SK-N-SH treated with all-trans-retinoic acid at 6 μM for 48 hours (cell line): Measurements from ENCODE around the gene NFYC.

Experiments used
- ATAC-seq: fragments of 200-7000 bp; cut with Tn5 transposase; 3 replicates; pipeline ENCODE4 v1.9.1; 2020; ENCODE audit warnings: mild to moderate bottlenecking, moderate library complexity
- ARNTL ChIP-seq: fragments of 450-650 bp; formaldehyde crosslinking; IDR thresholded peaks from 2 replicates; pipeline ENCODE4 v1.5.0; 2020; ENCODE audit warnings: low read depth, mild to moderate bottlenecking, moderate library complexity, borderline replicate concordance
- BACH2 ChIP-seq: fragments of 250-450 bp; sonication (Bioruptor Pico); IDR thresholded peaks from 2 replicates; pipeline ENCODE4 v1.9.0; 2021; ENCODE audit warnings: mild to moderate bottlenecking, borderline replicate concordance
- CREB5 ChIP-seq: fragments of 250-450 bp; sonication (Bioruptor Pico); IDR thresholded peaks from 2 replicates; pipeline ENCODE4 v1.5.1; 2020; ENCODE audit warnings: low read depth, mild to moderate bottlenecking, moderate library complexity
- CSDC2 ChIP-seq: fragments of 250-450 bp; sonication (Bioruptor Pico); IDR thresholded peaks from 2 replicates; pipeline ENCODE4 v1.5.0; 2020; ENCODE audit warnings: mild to moderate bottlenecking, moderate library complexity
- CSRNP3 ChIP-seq: fragments of 250-450 bp; sonication (Bioruptor Pico); IDR thresholded peaks from 2 replicates; pipeline ENCODE4 v1.5.1; 2021; ENCODE audit warnings: mild to moderate bottlenecking, moderate library complexity
- ESRRG ChIP-seq: fragments of 250-450 bp; sonication (Bioruptor Pico); IDR thresholded peaks from 2 replicates; pipeline ENCODE4 v1.6.1; 2021; ENCODE audit warnings: mild to moderate bottlenecking
- GLIS3 ChIP-seq: fragments of 250-450 bp; sonication (Bioruptor Pico); IDR thresholded peaks from 2 replicates; pipeline ENCODE4 v1.5.0; 2020; ENCODE audit warnings: mild to moderate bottlenecking, moderate library complexity
- ISL1 ChIP-seq: fragments of 250-450 bp; sonication (Bioruptor Pico); IDR thresholded peaks from 2 replicates; pipeline ENCODE4 v2.1.2; 2022; ENCODE audit warnings: mild to moderate bottlenecking, moderate library complexity
- OSR1 ChIP-seq: fragments of 250-450 bp; sonication (Bioruptor Pico); IDR thresholded peaks from 2 replicates; pipeline ENCODE4 v1.8.0; 2022; ENCODE audit warnings: moderate library complexity, mild to moderate bottlenecking, inconsistent platforms
- PATZ1 ChIP-seq: fragments of 250-450 bp; sonication (Bioruptor Pico); IDR thresholded peaks from 2 replicates; pipeline ENCODE4 v1.8.0; 2020; ENCODE audit warnings: mild to moderate bottlenecking, moderate library complexity, borderline replicate concordance
- POU6F1 ChIP-seq: fragments of 250-450 bp; sonication (Bioruptor Pico); IDR thresholded peaks from 2 replicates; pipeline ENCODE4 v1.8.0; 2021; ENCODE audit warnings: low read depth, mild to moderate bottlenecking, moderate library complexity, borderline replicate concordance
- PPARA ChIP-seq: fragments of 250-450 bp; sonication (Bioruptor Pico); IDR thresholded peaks from 2 replicates; pipeline ENCODE4 v1.5.0; 2020; ENCODE audit warnings: mild to moderate bottlenecking, borderline replicate concordance
- RARB ChIP-seq: fragments of 250-450 bp; sonication (Bioruptor Pico); IDR thresholded peaks from 2 replicates; pipeline ENCODE4 v1.8.0; 2021; ENCODE audit warnings: mild to moderate bottlenecking, moderate library complexity
- SNAI2 ChIP-seq: fragments of 250-450 bp; sonication (Bioruptor Pico); IDR thresholded peaks from 2 replicates; pipeline ENCODE4 v1.5.0; 2020; ENCODE audit warnings: mild to moderate bottlenecking, moderate library complexity
- TOX ChIP-seq: fragments of 250-450 bp; sonication (Bioruptor Pico); IDR thresholded peaks from 2 replicates; pipeline ENCODE4 v1.8.0; 2021; ENCODE audit warnings: mild to moderate bottlenecking, moderate library complexity, borderline replicate concordance
- TSHZ2 ChIP-seq: fragments of 250-450 bp; sonication (Bioruptor Pico); IDR thresholded peaks from 2 replicates; pipeline ENCODE4 v1.5.0; 2020; ENCODE audit warnings: mild to moderate bottlenecking, moderate library complexity
- ZC3H10 ChIP-seq: fragments of 250-450 bp; sonication (Bioruptor Pico); IDR thresholded peaks from 2 replicates; pipeline ENCODE4 v1.5.1; 2021; ENCODE audit warnings: mild to moderate bottlenecking, moderate library complexity
- ZFP3 ChIP-seq: fragments of 250-450 bp; sonication (Bioruptor Pico); IDR thresholded peaks from 2 replicates; pipeline ENCODE4 v1.5.0; 2020; ENCODE audit warnings: mild to moderate bottlenecking, moderate library complexity
- ZFP30 ChIP-seq: fragments of 450-650 bp; formaldehyde crosslinking; IDR thresholded peaks from 2 replicates; pipeline ENCODE4 v1.5.0; 2022; ENCODE audit warnings: mild to moderate bottlenecking, moderate library complexity
- ZNF565 ChIP-seq: fragments of 450-650 bp; formaldehyde crosslinking; conservative IDR thresholded peaks from 2 replicates; pipeline ENCODE4 v1.5.0; 2020; ENCODE audit warnings: low read depth, mild to moderate bottlenecking, moderate library complexity
- ZNF70 ChIP-seq: fragments of 450-650 bp; formaldehyde crosslinking; IDR thresholded peaks from 2 replicates; pipeline ENCODE4 v1.5.0; 2020; ENCODE audit warnings: mild to moderate bottlenecking, moderate library complexity
- ZNF8 ChIP-seq: fragments of 450-650 bp; formaldehyde crosslinking; IDR thresholded peaks from 2 replicates; pipeline ENCODE4 v1.5.0; 2020; ENCODE audit warnings: mild to moderate bottlenecking, moderate library complexity

Gene NFYC

GRCh38 chr1:40708750-40709099, 17.2 kb downstream of the NFYC start:
- ATAC-seq: peak; percentile 87
- TF ChIP-seq OSR1 (CRISPR knock-in tag) (no peak), ESRRG (CRISPR knock-in tag) (no peak), ZNF8 (CRISPR knock-in tag) (no peak), TOX (CRISPR knock-in tag) (no peak), CSRNP3 (CRISPR knock-in tag) (no peak), ZNF70 (CRISPR knock-in tag) (no peak), ZC3H10 (CRISPR knock-in tag) (no peak), BACH2 (no peak), RARB (CRISPR knock-in tag) (no peak), TSHZ2 (no peak), PATZ1 (CRISPR knock-in tag) (no peak)

- peak; percentile 98 for ATAC-seq
- TF ChIP-seq ZFP30 (CRISPR knock-in tag): no peak
- TF ChIP-seq RARB (CRISPR knock-in tag): no peak
- no peak for TF ChIP-seq TSHZ2
- no peak for TF ChIP-seq ISL1
- TF ChIP-seq CSDC2: no peak
- no peak for TF ChIP-seq ARNTL (CRISPR knock-in tag)
Observed at GRCh38 chr1:40709100-40709801, 17.7 kb downstream of the NFYC start.

GRCh38 chr1:40709802-40710278, 18.3 kb downstream of the NFYC start:
- no peak for ATAC-seq
- TF ChIP-seq BACH2 (no peak), ISL1 (no peak), OSR1 (CRISPR knock-in tag) (no peak), ESRRG (CRISPR knock-in tag) (no peak), ZNF565 (CRISPR knock-in tag) (no peak), CREB5 (CRISPR knock-in tag) (no peak), POU6F1 (CRISPR knock-in tag) (no peak), ZFP3 (CRISPR knock-in tag) (no peak), TSHZ2 (no peak), ARNTL (CRISPR knock-in tag) (no peak), CSDC2 (no peak), SNAI2 (CRISPR knock-in tag) (no peak), RARB (CRISPR knock-in tag) (no peak), ZC3H10 (CRISPR knock-in tag) (no peak), GLIS3 (CRISPR knock-in tag) (no peak), PPARA (CRISPR knock-in tag) (no peak), ZNF70 (CRISPR knock-in tag) (no peak)
